Liver (tissue), 9 donors: ENCODE results near the gene DLGAP4. TPM values are rescaled to one million over a fixed set of nuclear protein-coding genes. Genes with fewer than 3 reads are reported as not detected.

Experiments used
- DNase-seq: peaks from one replicate; pipeline ENCODE4 v3.0.0-alpha.2; 2017; ENCODE audit warnings: low spot score
- H3K27ac ChIP-seq, 2 donors: one replicate each; pipeline ENCODE4 v1.7.0; 2013; ENCODE audit warnings: inconsistent platforms in 2 of 2, low read length in 2 of 2, control low read depth in 1 of 2, low read depth in 1 of 2, mild to moderate bottlenecking in 1 of 2
- H3K27me3 ChIP-seq, 4 donors: one replicate each; pipeline versions ENCODE4 v1.6.1 to v1.7.0; 2013; ENCODE audit warnings: low read length in 3 of 4, inconsistent platforms in 1 of 4, mild to moderate bottlenecking in 1 of 4, moderate library complexity in 1 of 4; ENCODE audit not compliant: control insufficient read depth in 4 of 4, insufficient read depth in 4 of 4
- H3K36me3 ChIP-seq, 4 donors: one replicate each; pipeline versions ENCODE4 v1.6.1 to v1.7.0; 2013; ENCODE audit warnings: low read length in 3 of 4, mild to moderate bottlenecking in 3 of 4, low read depth in 1 of 4, moderate library complexity in 1 of 4; ENCODE audit not compliant: control insufficient read depth in 4 of 4, insufficient read depth in 3 of 4
- H3K4me1 ChIP-seq, 4 donors: one replicate each; pipeline versions ENCODE4 v1.6.1 to v1.7.0; 2013; ENCODE audit warnings: low read length in 3 of 4, mild to moderate bottlenecking in 3 of 4, moderate library complexity in 1 of 4; ENCODE audit not compliant: control insufficient read depth in 4 of 4, insufficient read depth in 4 of 4
- H3K4me3 ChIP-seq, 3 donors: one replicate each; pipeline versions ENCODE4 v1.6.1 to v1.7.0; 2013; ENCODE audit warnings: low read length in 3 of 3, control low read depth in 1 of 3, low read depth in 1 of 3, mild to moderate bottlenecking in 1 of 3
- H3K9ac ChIP-seq, 2 donors: one replicate each; pipeline ENCODE4 v1.7.0; 2013; ENCODE audit warnings: low read length in 2 of 2, mild to moderate bottlenecking in 2 of 2, moderate library complexity in 2 of 2, control low read depth in 1 of 2, low read depth in 1 of 2
- H3K9me3 ChIP-seq, 4 donors: one replicate each; pipeline versions ENCODE4 v1.6.1 to v1.7.0; 2013; ENCODE audit warnings: low read length in 3 of 4; ENCODE audit not compliant: control insufficient read depth in 4 of 4
- ATF3 ChIP-seq: IDR thresholded peaks from 2 replicates; pipeline ENCODE4 v1.6.1; 2016; ENCODE audit warnings: antibody characterized with exemption
- CTCF ChIP-seq: fragments of 150-350 bp; IDR thresholded peaks from 2 replicates; pipeline ENCODE4 v1.5.1; 2017; ENCODE audit warnings: improper control_type of control experiment, low read depth, low read length; ENCODE audit not compliant: missing input control
- EGR1 ChIP-seq, 2 donors: IDR thresholded peaks; 2 replicates each; pipeline ENCODE4 v1.6.1; 2016 to 2018; ENCODE audit warnings: antibody characterized with exemption in 2 of 2, low read depth in 2 of 2
- FOXA1 ChIP-seq: IDR thresholded peaks from 2 replicates; pipeline ENCODE4 v1.6.1; 2016; ENCODE audit warnings: antibody characterized with exemption
- GABPA ChIP-seq, 2 donors: IDR thresholded peaks in 1 of 2; conservative IDR thresholded peaks in 1 of 2; 2 replicates each; pipeline ENCODE4 v1.6.1; 2016; ENCODE audit warnings: antibody characterized with exemption in 2 of 2, mild to moderate bottlenecking in 1 of 2, moderate library complexity in 1 of 2
- HNF4A ChIP-seq, 2 donors: conservative IDR thresholded peaks; 2 replicates each; pipeline ENCODE4 v1.6.1; 2016; ENCODE audit warnings: antibody characterized with exemption in 2 of 2, mild to moderate bottlenecking in 2 of 2
- HNF4G ChIP-seq: IDR thresholded peaks from 2 replicates; pipeline ENCODE4 v1.6.1; 2016; ENCODE audit warnings: antibody characterized with exemption
- JUND ChIP-seq, 2 donors: IDR thresholded peaks; 2 replicates each; pipeline ENCODE4 v1.6.1; 2016; ENCODE audit warnings: antibody characterized with exemption in 2 of 2
- MAX ChIP-seq: IDR thresholded peaks from 2 replicates; pipeline ENCODE4 v1.6.1; 2016; ENCODE audit warnings: antibody characterized with exemption
- NR2F2 ChIP-seq: IDR thresholded peaks from 2 replicates; pipeline ENCODE4 v1.6.1; 2016; ENCODE audit warnings: antibody characterized with exemption
- RAD21 ChIP-seq, 2 donors: IDR thresholded peaks; 2 replicates each; pipeline ENCODE4 v1.6.1; 2016; ENCODE audit warnings: antibody characterized with exemption in 2 of 2, mild to moderate bottlenecking in 2 of 2
- REST ChIP-seq: IDR thresholded peaks from 2 replicates; pipeline ENCODE4 v1.6.1; 2016; ENCODE audit warnings: antibody characterized with exemption, mild to moderate bottlenecking
- RXRA ChIP-seq, 2 donors: IDR thresholded peaks; 2 replicates each; pipeline ENCODE4 v1.6.1; 2017 to 2018; ENCODE audit warnings: antibody characterized with exemption in 2 of 2, mild to moderate bottlenecking in 1 of 2
- TAF1 ChIP-seq: conservative IDR thresholded peaks from 2 replicates; pipeline ENCODE4 v1.6.1; 2016; ENCODE audit warnings: antibody characterized with exemption, mild to moderate bottlenecking
- YY1 ChIP-seq: IDR thresholded peaks from 2 replicates; pipeline ENCODE4 v1.6.1; 2016; ENCODE audit warnings: antibody characterized with exemption, mild to moderate bottlenecking
- ZBTB33 ChIP-seq: IDR thresholded peaks from 2 replicates; pipeline ENCODE4 v1.6.1; 2016; ENCODE audit warnings: antibody characterized with exemption
- WGBS: extraction: QIAGEN DNeasy Blood & Tissue Kit; methylation state at CpG from one replicate; pipeline ENCODE4 v1.1.7; 2013; 5-methylcytosine and 5-hydroxymethylcytosine counted together
- polyA plus RNA-seq, 2 donors: library from polyadenylated mRNA; stranded (reverse) in 1 of 2; unstranded in 1 of 2; fragments of 200-250 nt in 1 of 2; fragments of >200 nt in 1 of 2; fragmentation: Nextera tagmentation in 1 of 2; extraction: Ambion mirVana in 1 of 2; gene quantifications; one replicate each; pipeline versions ENCODE4 v1.2.1 to v1.2.3, GENCODE V29; 2013 to 2015
- total RNA-seq, 2 donors: library from RNA; depleted of rRNA; stranded (reverse); fragments of >200 nt; gene quantifications; one replicate each; pipeline ENCODE4 v1.2.3, GENCODE V29; 2014
- donor health status: healthy.
- donor health status: healthy.
- donor health status: healthy.
- donor health status: healthy.
- donor health status: healthy.

The DLGAP4 gene
- total and polyA plus RNA-seq, 4 donors, result 2.9 to 18.7 (median 11.2) TPM

- DNase-seq, result no peak
- Histone ChIP-seq H3K36me3 (no peaks in the 10 kb centered on the region), H3K4me1 (no peaks in the 10 kb centered on the region), H3K4me3 (no peak overlapping the region), H3K9ac (no peak overlapping the region), H3K9me3 (no peaks in the 10 kb centered on the region), H3K27ac (no peak overlapping the region), H3K27me3 (no peaks in the 10 kb centered on the region)
- TF ChIP-seq YY1 (no peak), HNF4G (no peak), REST (no peak), RAD21 (IDR thresholded peaks at IDR 0.05) (no peak), FOXA1 (no peak), HNF4A (conservative IDR thresholded peaks at IDR 0.05) (no peak), ATF3 (no peak), EGR1 (IDR thresholded peaks at IDR 0.05; ENCODE audit: low read depth in 2 of 2) (no peak), RXRA (IDR thresholded peaks at IDR 0.05) (no peak), NR2F2 (no peak), TAF1 (no peak), GABPA (IDR thresholded peaks at IDR 0.05 in 1 of 2, conservative IDR thresholded peaks at IDR 0.05 in 1 of 2) (no peak)
These were observed 141.0 kb downstream of the DLGAP4 start for GRCh38 chr20:36447101-36447500.

- H3K9ac ChIP-seq, result no peak overlapping the region
- H3K4me3 ChIP-seq, result no peak overlapping the region
- no peak for TF ChIP-seq ATF3
- TF ChIP-seq RAD21 (IDR thresholded peaks at IDR 0.05), result no peak
- peaks cover 0 to 4% (median 4%) of the 10 kb centered on the region in 4 donors for H3K4me1 ChIP-seq
- H3K36me3 ChIP-seq, result no peaks in the 10 kb centered on the region
- no peaks in the 10 kb centered on the region for H3K27me3 ChIP-seq
- H3K27ac ChIP-seq, result no peak overlapping the region
- H3K9me3 ChIP-seq, result no peaks in the 10 kb centered on the region
- no peak for DNase-seq
These were observed 143.5 kb downstream of the DLGAP4 start for GRCh38 chr20:36449663-36450062.

- Histone ChIP-seq H3K9me3 (no peaks in the 10 kb centered on the region), H3K4me1 (peaks cover 4 to 11% (median 10%) of the 10 kb centered on the region in 4 donors), H3K36me3 (no peaks in the 10 kb centered on the region), H3K27ac (no peak overlapping the region), H3K27me3 (no peaks in the 10 kb centered on the region), H3K9ac (no peak overlapping the region), H3K4me3 (no peak overlapping the region)
- DNase-seq, result no peak
- WGBS, result 68% methylated on average over 4 of the region's 4 CpGs
- TF ChIP-seq EGR1 (IDR thresholded peaks at IDR 0.05; ENCODE audit: low read depth in 2 of 2) (no peak), GABPA (IDR thresholded peaks at IDR 0.05 in 1 of 2, conservative IDR thresholded peaks at IDR 0.05 in 1 of 2) (no peak), HNF4A (conservative IDR thresholded peaks at IDR 0.05) (no peak), RAD21 (IDR thresholded peaks at IDR 0.05) (no peak), MAX (no peak), YY1 (no peak), HNF4G (no peak), JUND (IDR thresholded peaks at IDR 0.05) (no peak), REST (no peak), TAF1 (no peak), CTCF (no peak), ZBTB33 (no peak), NR2F2 (no peak)
These were observed 148.2 kb downstream of the DLGAP4 start for GRCh38 chr20:36454332-36454697.
